ENCODE data around the gene NEXMIF.
"Not testable (repeated sequence)": the region's sequence is repeated elsewhere in the genome, so short reads cannot be mapped to it uniquely, and the experiment has no call there.

GRCh38 chrX:74701343-74701742 lies 223.9 kb downstream of the NEXMIF start:
- TF ChIP-seq BCL3 (IDR thresholded peaks at IDR 0.05); POLR2A (IDR thresholded peaks at IDR 0.05; ENCODE audit: low read length); CHD2 (IDR thresholded peaks at IDR 0.05; ENCODE audit: low read length, partially characterized antibody); CTCF (IDR thresholded peaks at IDR 0.05); MYC (IDR thresholded peaks at IDR 0.05; ENCODE audit: borderline replicate concordance, low read length); GATA3 (IDR thresholded peaks at IDR 0.05; ENCODE audit: borderline replicate concordance); EP300 (IDR thresholded peaks at IDR 0.05); REST (IDR thresholded peaks at IDR 0.05); KDM1A (IDR thresholded peaks at IDR 0.05; ENCODE audit: low read depth): not testable (repeated sequence)
- TF ChIP-seq, protein P1, sequence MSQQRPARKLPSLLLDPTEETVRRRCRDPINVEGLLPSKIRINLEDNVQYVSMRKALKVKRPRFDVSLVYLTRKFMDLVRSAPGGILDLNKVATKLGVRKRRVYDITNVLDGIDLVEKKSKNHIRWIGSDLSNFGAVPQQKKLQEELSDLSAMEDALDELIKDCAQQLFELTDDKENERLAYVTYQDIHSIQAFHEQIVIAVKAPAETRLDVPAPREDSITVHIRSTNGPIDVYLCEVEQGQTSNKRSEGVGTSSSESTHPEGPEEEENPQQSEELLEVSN (IDR thresholded peaks at IDR 0.05; ENCODE audit: borderline replicate concordance, low read depth), result not testable (repeated sequence)
